Transverse colon (tissue), 4 donors: ENCODE results near the gene CD101. TPM values are rescaled to one million over a fixed set of nuclear protein-coding genes. Genes with fewer than 3 reads are reported as not detected.
A peak's percentile ranks its signal among the peaks of the same experiment; 100 is the strongest.

Experiments
- DNase-seq: peaks from one replicate; pipeline ENCODE4 v3.0.0-alpha.2; 2019
- H3K27ac ChIP-seq, 4 donors: fragments of 200-600 bp; sonication (generic); 2 replicates each; pipeline ENCODE4 v1.5.1; 2016 to 2018; ENCODE audit warnings: inconsistent platforms in 4 of 4
- H3K27me3 ChIP-seq: fragments of 200-600 bp; sonication (generic); 2 replicates; pipeline ENCODE4 v1.5.1; 2017; ENCODE audit warnings: inconsistent platforms
- H3K36me3 ChIP-seq, 4 donors: fragments of 200-600 bp; sonication (generic); 2 replicates each; pipeline ENCODE4 v1.5.1; 2017 to 2019; ENCODE audit warnings: inconsistent platforms in 4 of 4
- H3K4me1 ChIP-seq, 4 donors: fragments of 200-600 bp; sonication (generic); 2 replicates each; pipeline ENCODE4 v1.5.1; 2017 to 2020; ENCODE audit warnings: inconsistent platforms in 4 of 4
- H3K4me3 ChIP-seq, 4 donors: fragments of 200-600 bp; sonication (generic); 1 replicate in 1 of 4; 2 replicates in 3 of 4; pipeline versions ENCODE4 v1.5.1 to v1.6.1; 2017 to 2019; ENCODE audit warnings: inconsistent platforms in 4 of 4
- H3K9me3 ChIP-seq, 2 donors: fragments of 200-600 bp; sonication (generic); 2 replicates each; pipeline ENCODE4 v1.5.1; 2017 to 2019; ENCODE audit warnings: inconsistent platforms in 2 of 2
- EP300 ChIP-seq: sonication (generic); formaldehyde crosslinking; IDR thresholded peaks from one replicate; pipeline ENCODE4 v1.6.1; 2017; ENCODE audit warnings: antibody characterized with exemption, low read depth
- POLR2A ChIP-seq: fragments of 450-650 bp; IDR thresholded peaks from one replicate; pipeline ENCODE4 v1.6.1; 2016; ENCODE audit warnings: antibody characterized with exemption, mild to moderate bottlenecking, moderate library complexity
- POLR2AphosphoS5 ChIP-seq, 3 donors: sonication (generic); formaldehyde crosslinking; IDR thresholded peaks; one replicate each; pipeline ENCODE4 v1.6.1; 2016; ENCODE audit warnings: antibody characterized with exemption in 3 of 3
- WGBS, 2 donors: methylation state at CpG; one replicate each; pipeline ENCODE4 v1.1.5; 2018; ENCODE audit warnings: low coverage in 1 of 2; 5-methylcytosine and 5-hydroxymethylcytosine counted together
- in situ Hi-C, 4 donors: fragments of 200-750 bp; cut with MboI; loops; one replicate each; pipeline versions ENCODE4 v1.15.0 to v1.15.1; 2017; ENCODE audit warnings: low sequenced_read_pairs in 3 of 4, low pct_ligation_motif_present in 1 of 4, low pct_unique_long_range_greater_than_20kb in 1 of 4
- intact Hi-C: fragments of 100-400 bp; cut with DNase I; formaldehyde crosslinking; loops from one replicate; pipeline ENCODE4 v1.15.1; 2023; ENCODE audit warnings: low total_unique reads
- total RNA-seq, 4 donors: library from RNA; depleted of rRNA; stranded (reverse); fragments of >200 nt; gene quantifications; one replicate each; pipeline ENCODE4 v1.1.0, GENCODE V29; 2016
- TF ChIP-seq, protein P1 (sequence below), 5 experiments: fragments of 200-600 bp in 3 of 5; fragments of 450-650 bp in 2 of 5; sonication (generic) in 3 of 5; IDR thresholded peaks; 1 replicate in 2 of 5; 2 replicates in 3 of 5; pipeline ENCODE4 v1.5.1; 2016 to 2017; ENCODE audit warnings: antibody characterized with exemption in 5 of 5, inconsistent platforms in 3 of 5, mild to moderate bottlenecking in 2 of 5, moderate library complexity in 1 of 5

Gene CD101
- total RNA-seq, 4 donors from 2014 or later, result 0.40 to 24.3 (median 4.0) TPM

DNA sequence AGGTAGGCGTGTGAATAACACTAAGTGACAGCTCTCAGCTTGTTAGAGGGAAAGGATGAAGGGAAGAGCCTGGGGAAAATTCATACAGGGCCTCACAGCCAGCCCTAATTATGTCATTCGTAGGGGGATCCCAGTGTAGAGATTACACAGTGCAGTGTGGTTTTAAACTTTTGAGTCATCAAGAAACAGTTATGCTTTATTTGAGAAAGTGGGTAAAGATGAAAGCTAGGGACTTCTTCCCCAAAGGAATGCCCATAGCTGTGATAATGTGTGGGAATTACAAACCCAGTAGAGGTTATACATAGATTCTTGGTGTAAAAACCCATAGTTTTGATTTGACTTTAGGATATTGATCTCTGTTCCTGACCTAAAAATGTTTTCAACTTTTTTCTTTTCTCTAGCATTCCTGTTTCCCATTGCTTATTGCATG is 60.4 kb downstream of the CD101 start:
- no peaks in the 10 kb centered on the region for H3K27me3 ChIP-seq
- in situ Hi-C loops (loop anchor here in 3 of 4 donors (5.0 to 25.0 kb wide), 4 partner anchors 63 to 475 kb away; partner anchors contain the start of gene TRIM45 (in 2 of the 3)), intact Hi-C loops (no loop called here)
- no peak for DNase-seq
- WGBS, 2 donors, result 66 to 67% methylated on average over 2 of the region's 2 CpGs
- peaks cover 0 to 22% (median 10%) of the 10 kb centered on the region in 4 donors for H3K4me1 ChIP-seq
- no peak for TF ChIP-seq EP300
- TF ChIP-seq, protein P1, sequence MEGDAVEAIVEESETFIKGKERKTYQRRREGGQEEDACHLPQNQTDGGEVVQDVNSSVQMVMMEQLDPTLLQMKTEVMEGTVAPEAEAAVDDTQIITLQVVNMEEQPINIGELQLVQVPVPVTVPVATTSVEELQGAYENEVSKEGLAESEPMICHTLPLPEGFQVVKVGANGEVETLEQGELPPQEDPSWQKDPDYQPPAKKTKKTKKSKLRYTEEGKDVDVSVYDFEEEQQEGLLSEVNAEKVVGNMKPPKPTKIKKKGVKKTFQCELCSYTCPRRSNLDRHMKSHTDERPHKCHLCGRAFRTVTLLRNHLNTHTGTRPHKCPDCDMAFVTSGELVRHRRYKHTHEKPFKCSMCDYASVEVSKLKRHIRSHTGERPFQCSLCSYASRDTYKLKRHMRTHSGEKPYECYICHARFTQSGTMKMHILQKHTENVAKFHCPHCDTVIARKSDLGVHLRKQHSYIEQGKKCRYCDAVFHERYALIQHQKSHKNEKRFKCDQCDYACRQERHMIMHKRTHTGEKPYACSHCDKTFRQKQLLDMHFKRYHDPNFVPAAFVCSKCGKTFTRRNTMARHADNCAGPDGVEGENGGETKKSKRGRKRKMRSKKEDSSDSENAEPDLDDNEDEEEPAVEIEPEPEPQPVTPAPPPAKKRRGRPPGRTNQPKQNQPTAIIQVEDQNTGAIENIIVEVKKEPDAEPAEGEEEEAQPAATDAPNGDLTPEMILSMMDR (IDR thresholded peaks at IDR 0.05), result no peak
- no peak for TF ChIP-seq POLR2A
- no peak for TF ChIP-seq POLR2AphosphoS5 (IDR thresholded peaks at IDR 0.05)
- H3K4me3 ChIP-seq, result no peak overlapping the region
- H3K27ac ChIP-seq, result no peak overlapping the region
- H3K9me3 ChIP-seq, result no peaks in the 10 kb centered on the region
- H3K36me3 ChIP-seq, result no peaks in the 10 kb centered on the region

DNA sequence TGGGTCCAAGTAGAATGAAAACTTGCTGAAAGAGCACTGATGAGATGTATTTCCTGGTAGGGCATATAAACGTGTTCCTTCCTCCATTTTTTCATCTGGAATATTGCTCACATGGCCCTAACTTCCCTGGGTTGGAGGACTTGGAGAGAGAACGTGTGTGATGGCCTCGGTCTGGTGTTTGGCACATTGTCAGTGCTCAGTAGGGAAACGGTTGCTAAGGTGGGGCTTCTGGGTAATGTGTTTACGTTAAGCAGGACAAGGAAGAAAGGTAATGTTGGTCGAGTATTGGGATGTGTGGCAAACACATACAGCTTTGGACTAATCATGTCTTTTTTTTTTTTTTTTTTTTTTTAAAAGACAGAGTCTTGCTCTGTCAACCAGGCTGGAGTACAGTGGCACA is 64.8 kb downstream of the CD101 start:
- Histone ChIP-seq H3K27ac (peak overlapping the region in 1 of 4 donors; percentile 23), H3K36me3 (no peaks in the 10 kb centered on the region), H3K9me3 (no peaks in the 10 kb centered on the region), H3K4me1 (peaks cover 0 to 4% (median 2%) of the 10 kb centered on the region in 4 donors), H3K27me3 (no peaks in the 10 kb centered on the region), H3K4me3 (no peak overlapping the region)
- DNase-seq, result peak; percentile 14
- 22 to 53% methylated on average over 6 of the region's 6 CpGs for WGBS, 2 donors
- TF ChIP-seq, protein P1 (IDR thresholded peaks at IDR 0.05), result no peak
- TF ChIP-seq EP300 (no peak), POLR2AphosphoS5 (IDR thresholded peaks at IDR 0.05) (no peak), POLR2A (no peak)
- intact Hi-C loops (loop anchor here (5.0 kb wide), 1 partner anchor 61 kb away; no protein-coding TSS in a partner anchor), in situ Hi-C loops (loop anchor here in 3 of 4 donors (10.0 to 25.0 kb wide), 3 partner anchors 58 to 479 kb away; partner anchors contain the start of gene TRIM45 (in 2 of the 3))

DNA sequence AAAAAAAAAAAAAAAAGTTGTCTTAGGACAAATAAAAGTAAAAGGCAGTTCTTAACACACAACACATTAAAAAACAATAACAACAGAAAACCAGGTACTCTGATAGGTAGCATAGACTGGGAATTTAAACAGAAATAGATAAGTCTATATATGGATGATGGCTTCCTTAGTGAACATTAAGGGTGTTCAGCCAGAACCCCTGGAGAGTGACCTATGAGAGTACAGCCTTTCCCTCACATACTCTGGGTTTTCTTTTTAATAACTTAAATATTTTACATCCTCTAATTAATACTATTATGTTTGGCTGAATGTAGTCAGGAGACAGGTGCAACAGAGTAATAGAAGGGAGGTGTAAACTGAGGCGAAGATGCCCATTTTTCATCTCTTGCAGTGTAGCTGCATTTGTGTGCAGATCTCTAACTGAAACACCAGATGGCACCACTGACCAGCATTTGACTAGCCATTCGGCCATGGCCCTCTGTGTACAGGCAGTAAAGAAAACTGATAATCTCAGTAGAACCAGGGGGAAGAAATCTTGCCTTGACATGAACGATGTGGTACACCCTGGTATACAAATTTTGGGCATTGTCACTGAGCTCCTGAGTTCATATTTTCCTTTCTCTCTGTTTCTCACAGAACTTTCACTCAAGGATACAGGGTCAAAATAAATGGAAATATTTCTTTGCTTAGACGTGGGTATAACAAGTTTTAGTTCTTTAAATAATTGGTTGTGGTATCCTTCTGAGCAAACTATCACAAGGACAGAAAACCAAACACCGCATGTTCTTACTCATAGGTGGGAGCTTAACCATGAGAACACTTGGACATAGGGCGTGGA is 66.2 kb downstream of the CD101 start:
- DNase-seq, result peak; percentile 51
- no peak overlapping the region for H3K27ac ChIP-seq
- no peaks in the 10 kb centered on the region for H3K36me3 ChIP-seq
- H3K9me3 ChIP-seq, result no peaks in the 10 kb centered on the region
- intact Hi-C loops (loop anchor here (5.0 kb wide), 1 partner anchor 60 kb away; no protein-coding TSS in a partner anchor), in situ Hi-C loops (loop anchor here in 3 of 4 donors (10.0 to 25.0 kb wide), 3 partner anchors 57 to 480 kb away; partner anchors contain the start of gene TRIM45 (in 2 of the 3))
- no peak overlapping the region for H3K4me3 ChIP-seq
- H3K4me1 ChIP-seq, result peaks cover 0 to 4% (median 0%) of the 10 kb centered on the region in 4 donors
- no peaks in the 10 kb centered on the region for H3K27me3 ChIP-seq
- WGBS, 2 donors, result 52 to 60% methylated on average over 4 to 6 of the region's 6 CpGs
- TF ChIP-seq, protein P1 (IDR thresholded peaks at IDR 0.05), result peak; percentile 71 to 82 (median 75)
- no peak for TF ChIP-seq POLR2A
- no peak for TF ChIP-seq EP300
- no peak for TF ChIP-seq POLR2AphosphoS5 (IDR thresholded peaks at IDR 0.05)

DNA sequence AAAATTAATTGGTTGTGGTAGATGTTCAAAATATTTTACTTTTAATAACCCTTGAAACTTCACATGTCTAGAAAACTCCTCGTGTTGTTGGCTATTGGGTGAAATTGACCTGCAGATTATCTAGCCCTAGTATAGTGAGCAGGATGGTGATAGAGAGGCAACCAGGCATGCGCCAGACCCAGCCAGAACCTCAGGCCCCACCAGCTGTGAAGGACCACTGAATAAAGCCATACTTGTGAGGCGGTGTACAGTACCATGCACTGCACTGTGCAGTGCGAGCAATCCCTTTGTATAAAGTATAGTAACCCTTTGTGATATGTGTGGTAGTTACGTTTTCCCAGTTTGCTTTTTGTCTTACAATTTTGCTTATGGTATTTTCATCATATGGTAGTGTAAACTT is 67.0 kb downstream of the CD101 start:
- H3K36me3 ChIP-seq, result no peaks in the 10 kb centered on the region
- WGBS, 2 donors, result 94% methylated on average over 3 to 5 of the region's 5 CpGs
- in situ Hi-C loops, result loop anchor here in 3 of 4 donors (10.0 to 25.0 kb wide), 3 partner anchors 56 to 481 kb away; partner anchors contain the start of gene TRIM45 (in 2 of the 3)
- no peak overlapping the region for H3K27ac ChIP-seq
- intact Hi-C loops, result loop anchor here (5.0 kb wide), 1 partner anchor 59 kb away; no protein-coding TSS in a partner anchor
- no peak for DNase-seq
- no peaks in the 10 kb centered on the region for H3K9me3 ChIP-seq
- H3K27me3 ChIP-seq, result no peaks in the 10 kb centered on the region
- H3K4me1 ChIP-seq, result peaks cover 0 to 4% (median 0%) of the 10 kb centered on the region in 4 donors
- no peak overlapping the region for H3K4me3 ChIP-seq
- TF ChIP-seq POLR2AphosphoS5 (IDR thresholded peaks at IDR 0.05), result no peak
- TF ChIP-seq POLR2A, result no peak
